Heart right ventricle (tissue), 16 donors: ENCODE results near the gene KCNAB2. TPM values are rescaled to one million over a fixed set of nuclear protein-coding genes. Genes with fewer than 3 reads are reported as not detected.

ENCODE experiments used
- ATAC-seq, 8 donors: fragments of 200-7000 bp; cut with Tn5 transposase; one replicate each; pipeline ENCODE4 v1.9.1; 2020; ENCODE audit warnings: mild to moderate bottlenecking in 8 of 8, moderate library complexity in 8 of 8, moderate number of reproducible peaks in 1 of 8
- DNase-seq, 2 donors: peaks; one replicate each; pipeline ENCODE4 v3.0.0-alpha.2; 2020
- H3K27ac ChIP-seq, 10 donors: fragments of 200-600 bp; sonication (generic) in 2 of 10; one replicate each; pipeline versions ENCODE4 v1.5.0 to v1.8.0; 2020 to 2022; ENCODE audit warnings: mild to moderate bottlenecking in 3 of 10
- H3K27me3 ChIP-seq, 7 donors: fragments of 200-600 bp; one replicate each; pipeline ENCODE4 v1.8.0; 2021 to 2022; ENCODE audit warnings: mild to moderate bottlenecking in 2 of 7
- H3K36me3 ChIP-seq, 9 donors: fragments of 200-600 bp; sonication (generic) in 1 of 9; one replicate each; pipeline versions ENCODE4 v1.5.0 to v1.8.0; 2020 to 2022; ENCODE audit warnings: mild to moderate bottlenecking in 2 of 9
- H3K4me1 ChIP-seq, 9 donors: fragments of 200-600 bp; sonication (generic) in 1 of 9; one replicate each; pipeline versions ENCODE4 v1.5.0 to v1.8.0; 2020 to 2022; ENCODE audit warnings: mild to moderate bottlenecking in 4 of 9
- H3K4me3 ChIP-seq, 10 donors: fragments of 200-600 bp; sonication (generic) in 2 of 10; one replicate each; pipeline versions ENCODE4 v1.5.0 to v1.8.0; 2020 to 2022; ENCODE audit warnings: mild to moderate bottlenecking in 7 of 10, moderate library complexity in 2 of 10
- H3K9me3 ChIP-seq, 11 donors: fragments of 200-600 bp in 10 of 11; sonication (generic) in 2 of 11; one replicate each; pipeline versions ENCODE4 v1.5.0 to v1.8.0; 2013 to 2022; ENCODE audit warnings: mild to moderate bottlenecking in 2 of 11, control low read depth in 1 of 11, moderate library complexity in 1 of 11
- CTCF ChIP-seq, 9 donors: fragments of 200-600 bp; sonication (generic) in 2 of 9; IDR thresholded peaks; one replicate each; pipeline versions ENCODE4 v1.5.0 to v1.8.0; 2021 to 2022; ENCODE audit warnings: antibody characterized with exemption in 9 of 9, mild to moderate bottlenecking in 5 of 9, moderate library complexity in 1 of 9
- WGBS, 2 donors: extraction: QIAGEN DNeasy Blood & Tissue Kit; methylation state at CpG; one replicate each; pipeline ENCODE4 v1.1.7; 2013; ENCODE audit warnings: inconsistent platforms in 1 of 2; 5-methylcytosine and 5-hydroxymethylcytosine counted together
- intact Hi-C, 10 donors: fragments of 100-400 bp; cut with DNase I; formaldehyde crosslinking; loops; one replicate each; pipeline versions ENCODE4 v1.11.1 to v1.14.2; 2022
- polyA plus RNA-seq, 2 donors: library from polyadenylated mRNA; stranded (reverse); fragments of 200-250 nt; gene quantifications; one replicate each; pipeline ENCODE4 v1.2.3, GENCODE V29; 2013
- total RNA-seq, 10 donors: library from RNA; stranded (reverse); fragmentation: NEBNext Ultra II Directional in 3 of 10; extraction: Animal tissue kit (Norgen Biotek cat#: 25700) in 3 of 10; gene quantifications; one replicate each; pipeline versions ENCODE4 v1.2.1 to v1.2.4, GENCODE V29; 2021 to 2023
- donor health status: Arrhythmogenic right ventricular cardiomyopathy.
- donor health status: ischemic (EF 13 %, LVEDD 7.1; RV severe dilation, severe dysfunction).
- donor health status: healthy with polysubstance abuse.
- donor health status: DM: no; HTN: yes; CAD: no.
- donor health status: DM: no; HTN: no; CAD: no.
- donor health status: ischemic (EF 25% LVEDD 6.9; RV normal size, moderate dysfunction).
- donor health status: ischemic (EF 25% LVEDD 5.7; RV mildly dilated, moderate dysfunction).
- donor health status: healthy.
- donor health status: DM: yes; HTN: yes; CAD: no.
- donor health status: Ischemic cardiomyopathy.
- donor health status: ischemic (EF 35%, LVEDD 5.7; RV mildly dilated, moderate dysfunction).
- donor health status: nonischemic (EF 11% LVEDD 7.7; RV severe dilation, severe dysfunction).
- donor health status: DM: yes; HTN: yes; CAD: no.
- donor health status: PGD.
- donor health status: ischemic (EF 29% LVEDD 5.4; RV normal size, mild dysfunction).
- donor health status: nonischemic (EF 23%, LVEDD 6.1; RV moderate dilation, normal function).

The KCNAB2 gene
- total and polyA plus RNA-seq, 12 donors, result 4.7 to 41.5 (median 21.8) TPM

- no peak for ATAC-seq
- TF ChIP-seq CTCF (IDR thresholded peaks at IDR 0.05), result no peak
- Histone ChIP-seq H3K27me3 (peaks cover 8 to 51% (median 41%) of the 10 kb centered on the region in 7 donors), H3K9me3 (no peaks in the 10 kb centered on the region), H3K4me3 (no peak overlapping the region), H3K27ac (no peak overlapping the region), H3K36me3 (no peaks in the 10 kb centered on the region), H3K4me1 (peaks cover 0 to 9% (median 5%) of the 10 kb centered on the region in 9 donors)
- intact Hi-C loops, result loop anchor here in 2 of 10 donors (10.0 kb wide), 2 partner anchors 45 to 505 kb away; no protein-coding TSS in a partner anchor
- WGBS, 2 donors, result 66 to 94% methylated on average over 11 of the region's 11 CpGs
- no peak for DNase-seq
Observed at GRCh38 chr1:6150006-6150938, 104.6 kb downstream of the KCNAB2 start.

Other genes with a start within 250 kb of the KCNAB2 start
- gene NPHP4, start 53.5 kb upstream of the KCNAB2 start, total RNA-seq, result 1 to 10 TPM; 2.4 to 5.7 (median 3.3) TPM
- gene NPHP4, start 53.5 kb upstream of the KCNAB2 start, polyA plus RNA-seq, result 1 to 10 TPM; 2.4 to 3.8 TPM
- gene CHD5, start 134.4 kb downstream of the KCNAB2 start, total RNA-seq, result under 1 TPM; 0.02 to 0.78 (median 0.25) TPM
- gene CHD5, start 134.4 kb downstream of the KCNAB2 start, polyA plus RNA-seq, result under 1 TPM; 0.01 to 0.07 TPM
- 100 to 1,000 TPM; 223 to 298 (median 273) TPM for gene RPL22, start 153.7 kb downstream of the KCNAB2 start, total RNA-seq
- gene RPL22, start 153.7 kb downstream of the KCNAB2 start, polyA plus RNA-seq, result 100 to 1,000 TPM; 295 to 639 TPM
- 100 to 1,000 TPM in 1 of 10 donors, 10 to 100 TPM in 9; 30.6 to 101 (median 67.4) TPM for gene RNF207, start 160.2 kb downstream of the KCNAB2 start, total RNA-seq
- 100 to 1,000 TPM in 1 of 2 donors, 10 to 100 TPM in 1; 16.2 to 183 TPM for gene RNF207, start 160.2 kb downstream of the KCNAB2 start, polyA plus RNA-seq
- 10 to 100 TPM; 47.9 to 81.0 (median 64.4) TPM for gene ICMT, start 190.1 kb downstream of the KCNAB2 start, total RNA-seq
- 10 to 100 TPM; 16.5 to 38.3 TPM for gene ICMT, start 190.1 kb downstream of the KCNAB2 start, polyA plus RNA-seq
- not detected for gene HES3, start 198.3 kb downstream of the KCNAB2 start, total RNA-seq
- gene HES3, start 198.3 kb downstream of the KCNAB2 start, polyA plus RNA-seq, result not detected
- 1 to 10 TPM; 1.8 to 8.5 (median 3.6) TPM for gene GPR153, start 215.2 kb downstream of the KCNAB2 start, total RNA-seq
- 1 to 10 TPM; 2.0 to 3.7 TPM for gene GPR153, start 215.2 kb downstream of the KCNAB2 start, polyA plus RNA-seq